ENCODE measurements around the gene MYBPC2. TPM values are rescaled to one million over a fixed set of nuclear protein-coding genes. Genes with fewer than 3 reads are reported as not detected.

MYBPC2 gene
- total RNA-seq, 1 experiment from 2014 or later = not detected

- ATAC-seq = no peak
- Histone ChIP-seq H3F3A (ENCODE audit: low read length, unreplicated experiment) (no peaks in the 10 kb centered on the region), H3K4me1 (ENCODE audit: insufficient read depth, low read length) (0 out of 2 replicates have a peak, but pooled peaks cover 7% of the 10 kb centered on the region), H3K36me3 (ENCODE audit: low read depth, low read length) (no peaks in the 10 kb centered on the region), H3K4me3 (ENCODE audit: low read length) (no peak overlapping the region), H4K20me1 (ENCODE audit: low read length) (no peaks in the 10 kb centered on the region), H3K27me3 (ENCODE audit: low read length) (no peaks in the 10 kb centered on the region), H3K9me2 (replicated peaks; ENCODE audit: low read length) (no peaks in the 10 kb centered on the region), H2AFZ (ENCODE audit: low read length) (no peak overlapping the region), H3K9me3 (ENCODE audit: low read length) (no peaks in the 10 kb centered on the region), H3K4me2 (ENCODE audit: low read length) (no peak overlapping the region), H3K9ac (ENCODE audit: low read length) (no peak overlapping the region), H3K79me2 (ENCODE audit: low read length) (0 out of 2 replicates have a peak, but pooled peaks cover 3% of the 10 kb centered on the region), H3K27ac (ENCODE audit: low read length) (no peak overlapping the region)
- no peak for DNase-seq
- CTCF ChIA-PET = no interaction called here
- no TSS peak for BruUV-seq (replicated peaks)
- POLR2A ChIA-PET (ENCODE audit: unreplicated experiment) = no interaction called here
- intact Hi-C loops (cut with micrococcal nuclease) = no loop called here
- TF ChIP-seq CTCF (conservative IDR thresholded peaks at IDR 0.05; ENCODE audit: low read depth, low read length) = no peak
- TF ChIP-seq EZH2phosphoT487 (IDR thresholded peaks at IDR 0.05; ENCODE audit: borderline replicate concordance, low read length) = no peak
- no peak for TF ChIP-seq EZH2 (IDR thresholded peaks at IDR 0.05; ENCODE audit: low read length, unreplicated experiment)
Observed at GRCh38 chr19:50505856-50506611, 73.3 kb downstream of the MYBPC2 start.

GRCh38 chr19:50506700-50507099 is 74.0 kb downstream of the MYBPC2 start:
- Histone ChIP-seq H3K4me2 (ENCODE audit: low read length) (no peak overlapping the region), H3K4me1 (ENCODE audit: insufficient read depth, low read length) (0 out of 2 replicates have a peak, but pooled peaks cover 7% of the 10 kb centered on the region), H4K20me1 (ENCODE audit: low read length) (no peaks in the 10 kb centered on the region), H2AFZ (ENCODE audit: low read length) (no peak overlapping the region), H3K36me3 (ENCODE audit: low read depth, low read length) (no peaks in the 10 kb centered on the region), H3K9me3 (ENCODE audit: low read length) (no peaks in the 10 kb centered on the region), H3F3A (ENCODE audit: low read length, unreplicated experiment) (no peaks in the 10 kb centered on the region), H3K27me3 (ENCODE audit: low read length) (no peaks in the 10 kb centered on the region), H3K79me2 (ENCODE audit: low read length) (0 out of 2 replicates have a peak, but pooled peaks cover 3% of the 10 kb centered on the region), H3K4me3 (ENCODE audit: low read length) (no peak overlapping the region), H3K9me2 (replicated peaks; ENCODE audit: low read length) (no peaks in the 10 kb centered on the region), H3K27ac (ENCODE audit: low read length) (no peak overlapping the region), H3K9ac (ENCODE audit: low read length) (no peak overlapping the region)
- ChIA-PET POLR2A (ENCODE audit: unreplicated experiment) (no interaction called here), CTCF (no interaction called here)
- intact Hi-C loops (cut with micrococcal nuclease) = no loop called here
- TF ChIP-seq EZH2 (IDR thresholded peaks at IDR 0.05; ENCODE audit: low read length, unreplicated experiment) = no peak
- ATAC-seq (no peak), DNase-seq (no peak)
- no TSS peak for BruUV-seq (replicated peaks)

GRCh38 chr19:50507376-50507775 is 74.7 kb downstream of the MYBPC2 start:
- ChIA-PET POLR2A (ENCODE audit: unreplicated experiment) (no interaction called here), CTCF (no interaction called here)
- Histone ChIP-seq H3K9me2 (replicated peaks; ENCODE audit: low read length) (no peaks in the 10 kb centered on the region), H3K9ac (ENCODE audit: low read length) (no peak overlapping the region), H3K4me3 (ENCODE audit: low read length) (no peak overlapping the region), H3F3A (ENCODE audit: low read length, unreplicated experiment) (no peaks in the 10 kb centered on the region), H3K79me2 (ENCODE audit: low read length) (0 out of 2 replicates have a peak, but pooled peaks cover 3% of the 10 kb centered on the region), H3K4me2 (ENCODE audit: low read length) (no peak overlapping the region), H3K27me3 (ENCODE audit: low read length) (no peaks in the 10 kb centered on the region), H3K9me3 (ENCODE audit: low read length) (no peaks in the 10 kb centered on the region), H3K36me3 (ENCODE audit: low read depth, low read length) (no peaks in the 10 kb centered on the region), H4K20me1 (ENCODE audit: low read length) (no peaks in the 10 kb centered on the region), H3K27ac (ENCODE audit: low read length) (no peak overlapping the region), H2AFZ (ENCODE audit: low read length) (no peak overlapping the region), H3K4me1 (ENCODE audit: insufficient read depth, low read length) (0 out of 2 replicates have a peak, but pooled peaks cover 7% of the 10 kb centered on the region)
- TF ChIP-seq EZH2phosphoT487 (IDR thresholded peaks at IDR 0.05; ENCODE audit: borderline replicate concordance, low read length) = no peak
- no peak for TF ChIP-seq EZH2 (IDR thresholded peaks at IDR 0.05; ENCODE audit: low read length, unreplicated experiment)
- TF ChIP-seq CTCF (conservative IDR thresholded peaks at IDR 0.05; ENCODE audit: low read depth, low read length) = no peak
- intact Hi-C loops (cut with micrococcal nuclease) = no loop called here
- DNase-seq (no peak), ATAC-seq (no peak)
- no TSS peak for BruUV-seq (replicated peaks)
